NCI-H2029 (cell line): ENCODE measurements around the gene BCL7A.

Source experiments
- DNase-seq: peaks from one replicate; lab custom pipeline; 2025; lab: John Stamatoyannopoulos, UW

BCL7A gene

DNA sequence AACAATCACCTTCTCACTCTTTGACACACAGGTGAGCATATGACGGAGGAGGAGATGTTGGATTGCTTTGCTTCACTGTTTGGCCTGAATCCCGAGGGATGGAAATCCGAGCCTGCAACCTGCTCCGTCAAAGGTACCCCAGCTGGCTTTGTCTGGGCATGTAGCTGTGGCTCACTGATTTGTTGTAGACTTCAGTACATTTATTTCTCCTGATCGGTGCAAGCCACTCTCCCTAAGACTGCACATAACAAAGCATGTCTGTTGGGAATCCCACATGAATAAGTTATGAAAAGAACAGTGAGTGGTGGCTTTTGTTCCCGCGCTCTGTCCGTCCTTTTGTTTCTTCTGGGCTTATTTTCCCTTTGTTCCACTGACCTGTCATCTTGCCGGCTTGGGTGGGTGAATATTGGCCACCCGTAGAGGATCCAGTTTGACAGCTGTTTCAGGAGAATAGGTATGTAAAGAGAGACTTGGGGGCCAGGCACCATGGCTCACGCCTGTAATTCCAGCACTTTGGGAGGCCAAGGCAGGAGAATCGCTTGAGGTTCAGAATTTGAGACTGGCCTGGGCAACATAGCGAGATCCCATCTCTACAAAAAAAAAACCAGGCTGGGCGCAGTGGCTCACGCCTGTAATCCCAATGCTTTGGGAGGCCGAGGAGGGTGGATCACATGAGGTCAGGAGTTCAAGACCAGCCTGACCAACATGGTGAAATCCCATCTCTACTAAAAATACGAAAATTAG lies 20.0 kb upstream of the BCL7A start:
- no peak for DNase-seq

DNA sequence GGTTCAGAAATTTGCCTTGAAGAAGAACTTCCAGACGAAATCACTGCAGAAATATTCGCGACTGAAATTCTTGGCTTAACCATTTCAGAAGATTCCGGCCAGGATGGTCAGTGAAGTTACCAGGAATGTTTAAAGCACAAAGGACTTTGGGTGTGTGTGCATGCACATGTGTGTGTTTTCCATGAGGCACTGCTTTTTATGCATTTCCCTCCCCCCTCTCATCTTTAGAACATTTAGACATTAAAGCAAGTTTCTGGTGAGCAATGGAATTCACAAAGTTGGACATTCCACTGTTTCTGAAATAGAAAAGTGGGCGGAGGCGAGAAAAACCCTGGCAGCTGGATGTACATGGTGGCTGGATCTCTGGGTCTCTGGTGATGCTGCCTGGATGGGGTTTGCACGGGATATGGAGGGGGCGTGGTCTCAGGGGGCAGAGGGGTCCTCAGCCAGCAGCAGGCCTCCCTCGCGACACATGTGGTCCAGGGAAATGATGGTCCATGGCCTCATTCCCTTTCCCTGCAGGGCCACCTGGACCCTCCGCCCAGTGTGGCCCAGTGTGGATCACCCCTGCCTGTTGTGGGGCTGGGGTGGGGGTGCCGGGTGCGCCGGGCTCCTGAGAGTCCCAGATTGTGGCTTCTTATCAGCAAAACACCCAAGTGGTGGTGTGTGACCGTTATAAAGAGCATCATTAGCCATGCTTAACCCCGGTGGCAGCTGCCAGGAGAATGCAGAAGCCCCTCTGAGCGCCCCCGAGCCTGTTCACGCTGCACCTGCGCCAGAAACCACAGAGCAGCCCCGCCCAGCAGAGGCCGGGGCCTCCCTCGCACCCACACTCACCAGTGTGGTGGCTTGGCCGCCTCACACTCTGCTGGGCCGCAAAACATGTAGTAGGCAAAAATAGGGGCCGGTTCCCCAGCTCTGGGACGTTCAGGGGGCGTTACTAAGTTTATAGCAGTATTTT lies 17.8 kb upstream of the BCL7A start:
- DNase-seq, result no peak

DNA sequence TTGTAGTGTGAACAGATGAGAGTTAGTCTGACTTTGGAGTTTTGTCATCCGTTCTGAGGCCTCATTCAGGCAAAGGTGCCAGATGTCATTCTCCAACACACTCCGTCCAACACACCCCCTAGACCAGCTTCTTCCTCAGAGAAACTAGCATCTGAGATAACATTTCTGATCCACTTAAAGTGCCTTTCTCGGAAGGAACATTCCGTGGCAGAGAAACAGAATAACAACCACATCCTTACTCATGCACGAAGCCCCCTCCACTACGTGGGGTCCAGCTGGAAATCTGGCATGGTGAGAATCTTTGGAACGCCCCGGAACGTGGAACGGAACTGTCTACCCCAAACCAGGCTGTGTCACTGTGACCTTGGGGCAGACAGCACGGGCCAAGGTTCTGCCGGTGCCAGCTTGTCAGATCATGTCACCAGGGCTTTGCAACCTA lies 17.0 kb upstream of the BCL7A start:
- DNase-seq, result no peak

DNA sequence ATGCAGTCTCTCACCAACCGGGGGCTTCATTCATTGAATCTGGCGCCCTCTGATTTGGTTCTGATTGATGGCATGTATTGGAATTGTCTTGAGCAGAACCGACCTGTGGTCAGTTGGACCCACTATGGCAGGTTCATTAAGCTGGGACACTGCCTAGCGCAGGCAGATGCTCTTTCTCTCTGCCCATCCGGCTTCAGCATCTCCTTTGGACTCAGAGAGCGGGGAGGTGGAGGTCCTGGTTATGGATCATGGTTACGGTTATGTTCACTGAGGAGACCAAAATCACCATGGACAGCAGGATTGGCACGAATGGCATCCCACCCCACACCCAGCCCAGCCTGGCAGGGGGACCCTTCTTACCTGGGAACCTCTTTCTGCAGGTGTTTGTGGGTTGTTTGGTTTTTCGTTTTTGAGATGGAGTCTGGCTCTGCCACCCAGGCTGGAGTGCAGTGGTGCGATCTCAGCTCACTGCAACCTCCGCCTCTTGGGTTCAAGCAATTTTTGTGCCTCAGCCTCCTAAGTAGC lies 16.4 kb upstream of the BCL7A start:
- no peak for DNase-seq

DNA sequence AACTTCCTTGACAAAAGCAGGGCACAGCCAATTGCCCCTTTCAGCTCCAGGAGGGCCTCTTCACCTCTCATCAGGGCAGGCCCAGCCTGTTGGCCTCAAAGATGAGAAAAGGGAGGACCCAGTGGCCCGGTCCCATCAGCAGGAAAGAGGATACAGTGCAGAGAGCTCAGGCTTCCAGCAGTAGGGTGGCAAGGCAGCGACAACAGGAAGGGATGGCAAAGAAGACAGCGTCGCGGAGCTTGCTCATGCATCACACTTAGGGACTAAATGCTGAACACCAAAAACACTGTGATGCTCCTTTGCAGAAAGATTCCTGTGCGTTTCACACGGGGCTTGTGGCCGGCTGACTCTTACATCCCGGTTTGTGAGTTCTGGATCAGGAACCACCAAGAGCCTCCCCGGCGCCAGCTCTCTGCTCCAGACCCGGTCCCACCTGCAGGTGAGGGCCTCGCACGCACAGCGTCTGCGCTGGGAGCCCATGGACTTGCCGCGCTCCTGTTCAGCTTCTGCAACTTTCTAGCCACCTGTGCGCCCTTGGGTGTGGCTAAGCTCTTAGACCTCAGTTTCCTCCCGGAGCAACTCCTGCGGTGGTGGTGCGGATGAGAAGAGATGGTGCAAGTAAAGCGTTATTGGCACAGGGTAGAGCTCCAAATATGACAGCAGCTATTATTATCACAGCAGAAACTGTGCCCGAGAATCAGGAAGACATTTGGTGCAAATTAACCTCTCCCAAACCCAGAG lies 15.3 kb upstream of the BCL7A start:
- DNase-seq, result no peak

DNA sequence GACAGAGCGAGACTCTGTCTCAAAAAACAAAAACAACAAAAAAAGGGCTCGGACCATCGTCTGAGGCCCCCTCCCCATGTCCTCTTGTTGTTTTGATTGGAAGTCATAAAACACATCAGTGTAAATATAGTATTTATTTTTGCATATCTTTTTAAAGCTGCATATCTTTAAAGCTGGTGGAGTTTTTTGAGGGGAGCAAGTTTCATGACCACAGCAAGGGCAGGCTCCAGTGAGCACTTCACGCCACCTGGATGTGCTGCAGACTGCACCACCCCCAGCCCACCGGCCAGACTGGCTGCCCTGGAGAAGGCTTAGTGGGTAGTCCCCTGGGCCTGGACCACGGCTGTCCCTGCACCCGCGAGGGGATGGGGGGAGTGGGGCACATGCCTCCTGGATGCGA lies 11.9 kb upstream of the BCL7A start:
- no peak for DNase-seq

DNA sequence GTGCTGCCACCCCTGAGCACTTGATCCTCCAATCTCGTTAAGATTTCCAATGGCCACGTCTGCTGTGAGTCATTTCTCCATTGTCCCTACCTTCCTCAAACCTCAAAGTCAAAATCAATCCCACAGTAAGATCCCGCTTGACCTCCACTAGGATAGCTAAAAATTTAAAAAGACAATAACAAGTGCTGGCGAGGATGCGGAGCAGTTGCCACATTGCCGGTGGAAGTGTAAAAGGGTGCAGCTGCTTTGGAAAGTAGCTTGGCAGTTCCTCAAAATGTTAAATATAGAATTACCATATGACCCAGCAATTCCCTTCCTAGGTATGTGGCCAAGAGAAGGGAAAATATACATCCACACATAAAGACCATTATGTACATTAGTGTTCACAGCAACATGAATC lies 9.5 kb upstream of the BCL7A start:
- DNase-seq, result no peak

DNA sequence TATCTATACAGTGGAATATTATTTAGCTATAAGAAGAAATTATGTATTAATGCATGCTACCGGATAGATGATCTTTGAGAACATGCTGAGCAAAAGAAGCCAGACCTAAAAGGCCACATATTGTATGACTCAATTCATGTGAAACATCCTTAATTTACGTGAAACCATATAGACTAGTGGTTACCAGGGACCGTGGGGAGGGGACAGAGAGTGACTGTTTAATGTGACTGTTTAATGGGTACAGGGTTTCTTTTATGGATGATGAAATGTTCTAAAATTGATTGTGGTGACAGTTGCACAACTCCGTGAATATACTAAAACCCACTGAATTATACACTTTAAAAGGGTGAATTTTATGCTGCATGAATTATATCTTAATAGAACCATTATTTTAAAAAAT lies 8.5 kb upstream of the BCL7A start:
- DNase-seq, result no peak

DNA sequence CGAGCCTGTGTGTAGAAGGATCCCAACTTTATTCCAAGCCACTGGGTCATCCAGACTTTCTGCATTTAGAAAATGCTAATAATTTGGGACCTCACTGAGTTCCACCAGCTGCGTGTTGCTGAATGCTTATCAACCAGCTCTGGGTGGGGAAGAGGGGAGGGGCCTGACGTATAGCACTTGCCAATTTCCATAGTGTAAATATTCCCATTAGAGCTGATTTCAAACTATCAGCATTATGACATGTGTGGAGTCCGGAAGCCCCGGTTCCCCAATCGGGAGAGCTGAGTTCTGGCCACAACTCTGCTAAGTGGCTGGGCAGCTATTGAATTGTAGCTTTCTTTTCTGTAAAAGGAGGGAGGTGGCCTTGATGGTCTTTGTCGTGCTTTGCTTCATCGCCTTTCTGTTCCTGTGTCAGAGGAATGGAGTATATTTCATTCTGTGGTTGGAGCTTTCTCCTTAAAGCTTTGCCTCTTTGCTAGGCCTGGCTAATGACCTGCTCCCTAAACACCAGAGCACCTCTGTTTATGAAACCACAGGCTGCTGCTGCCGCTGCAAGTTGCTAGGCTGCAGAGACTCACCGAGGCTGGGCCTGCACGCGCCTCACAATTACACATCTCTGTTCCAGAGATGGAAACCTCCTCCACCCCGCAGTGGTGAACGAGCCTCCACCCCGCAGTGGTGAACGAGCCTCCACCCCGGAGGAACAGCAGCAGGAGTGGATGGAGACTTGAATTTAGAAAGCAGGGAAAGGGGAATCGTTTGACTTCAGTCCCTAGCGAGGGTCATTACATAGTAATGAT lies 7.7 kb upstream of the BCL7A start:
- DNase-seq, result no peak

DNA sequence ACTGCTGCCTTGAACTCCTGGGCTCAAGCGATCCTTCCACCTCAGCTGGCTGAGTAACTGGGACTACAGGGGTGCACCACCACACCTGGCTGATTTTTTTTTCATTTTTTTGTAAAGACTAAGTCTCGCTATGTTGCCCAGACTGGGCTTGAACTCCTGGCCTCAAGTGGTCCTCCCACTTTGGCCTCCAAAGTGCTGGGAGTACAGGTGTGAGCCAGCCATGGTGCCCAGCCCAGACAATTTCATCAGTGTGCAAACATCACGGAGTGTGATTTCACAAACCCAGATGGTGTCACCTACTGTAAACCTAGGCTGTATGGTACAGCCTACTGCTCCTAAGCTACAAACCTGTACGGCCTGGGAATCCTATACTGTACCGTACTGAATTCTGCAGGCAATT lies 6.9 kb upstream of the BCL7A start:
- no peak for DNase-seq

DNA sequence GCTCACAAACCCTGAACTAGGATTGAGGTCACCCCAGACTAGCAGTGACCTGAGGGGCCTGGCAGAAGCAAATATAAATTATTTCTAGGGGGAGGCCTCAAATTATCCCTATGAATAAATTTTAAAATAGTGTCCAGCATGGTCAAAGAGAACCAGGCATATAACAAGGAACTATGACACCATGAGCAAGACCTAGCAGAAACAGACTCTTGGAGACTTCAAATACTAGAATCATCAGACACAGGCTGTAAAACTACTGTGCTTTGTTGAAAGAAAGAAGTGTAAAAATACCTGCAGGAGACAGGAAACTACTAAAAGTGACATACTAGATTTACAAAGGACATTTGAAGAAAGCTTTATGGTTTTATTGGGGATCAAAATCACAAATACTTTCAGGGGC lies 3.2 kb upstream of the BCL7A start:
- no peak for DNase-seq

DNA sequence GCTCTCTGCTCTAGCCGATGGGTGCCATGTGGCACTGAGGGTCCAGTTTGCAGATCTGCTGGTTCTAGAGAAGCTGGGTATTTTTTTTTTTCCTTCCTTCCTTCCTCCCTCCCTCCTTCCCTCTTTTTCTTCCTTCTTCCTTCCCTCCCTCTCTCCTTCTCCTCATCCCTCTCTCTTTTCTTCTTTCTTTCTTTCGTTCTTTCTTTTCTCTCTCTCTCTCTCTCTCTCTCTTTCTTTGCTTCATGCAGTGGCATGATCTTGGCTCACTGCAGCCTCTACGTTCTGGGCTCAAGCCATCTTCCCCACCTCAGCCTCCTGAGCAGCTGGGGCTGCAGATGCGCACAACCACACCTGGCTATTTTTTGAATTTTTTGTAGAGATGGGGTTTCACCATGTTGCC lies 2.7 kb upstream of the BCL7A start:
- no peak for DNase-seq

DNA sequence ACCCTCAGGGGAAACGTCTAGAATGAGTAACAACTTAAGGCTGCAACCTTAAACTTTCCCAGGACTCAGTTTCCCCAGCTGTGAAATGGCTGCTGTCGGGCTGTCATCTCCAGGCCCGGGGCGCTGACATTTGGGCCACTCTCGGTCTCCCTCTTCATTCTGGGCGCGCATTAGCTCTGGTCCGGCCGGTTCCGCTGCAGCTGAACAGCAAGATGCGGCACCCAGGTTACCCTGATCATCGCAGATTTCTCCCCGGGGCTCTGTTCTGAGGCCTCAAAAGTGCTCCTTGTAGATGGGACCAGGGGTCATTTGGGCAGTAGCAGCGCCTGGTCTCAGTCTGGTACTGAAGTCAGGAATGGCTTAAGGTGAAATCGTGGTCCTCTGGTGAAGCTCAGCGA lies 890 bp upstream of the BCL7A start:
- no peak for DNase-seq

DNA sequence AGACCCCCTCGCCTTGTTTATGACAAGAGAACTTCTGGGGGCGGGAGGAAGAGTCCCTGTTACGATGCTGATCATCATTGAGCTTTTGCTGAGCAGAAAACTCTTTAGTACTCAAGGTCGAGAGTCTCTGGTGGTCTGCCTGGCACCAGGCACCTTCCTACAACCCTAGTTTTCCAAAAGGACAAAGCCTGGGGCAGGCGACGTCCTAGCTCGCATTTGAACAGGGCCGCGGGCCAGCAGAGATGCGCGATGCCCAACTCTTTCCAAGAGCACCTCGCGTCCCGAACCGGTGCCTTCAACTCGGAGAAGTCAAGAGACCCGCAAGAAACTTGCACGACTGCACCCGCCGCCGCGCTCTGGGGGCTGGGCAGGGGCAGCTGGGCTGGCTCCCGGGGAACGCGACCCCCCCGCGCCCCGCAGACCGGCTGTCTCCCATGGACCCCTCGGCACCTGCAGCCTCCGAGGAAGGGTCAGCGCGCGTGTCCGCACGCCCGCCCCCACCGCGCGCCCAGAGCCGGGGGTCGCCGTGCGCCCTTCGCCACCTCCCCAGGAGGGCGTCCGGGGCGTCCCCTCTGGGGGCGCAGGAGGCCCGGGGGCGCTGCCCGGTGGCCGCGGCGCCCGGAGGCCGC lies 377 bp upstream of the BCL7A start:
- no peak for DNase-seq

DNA sequence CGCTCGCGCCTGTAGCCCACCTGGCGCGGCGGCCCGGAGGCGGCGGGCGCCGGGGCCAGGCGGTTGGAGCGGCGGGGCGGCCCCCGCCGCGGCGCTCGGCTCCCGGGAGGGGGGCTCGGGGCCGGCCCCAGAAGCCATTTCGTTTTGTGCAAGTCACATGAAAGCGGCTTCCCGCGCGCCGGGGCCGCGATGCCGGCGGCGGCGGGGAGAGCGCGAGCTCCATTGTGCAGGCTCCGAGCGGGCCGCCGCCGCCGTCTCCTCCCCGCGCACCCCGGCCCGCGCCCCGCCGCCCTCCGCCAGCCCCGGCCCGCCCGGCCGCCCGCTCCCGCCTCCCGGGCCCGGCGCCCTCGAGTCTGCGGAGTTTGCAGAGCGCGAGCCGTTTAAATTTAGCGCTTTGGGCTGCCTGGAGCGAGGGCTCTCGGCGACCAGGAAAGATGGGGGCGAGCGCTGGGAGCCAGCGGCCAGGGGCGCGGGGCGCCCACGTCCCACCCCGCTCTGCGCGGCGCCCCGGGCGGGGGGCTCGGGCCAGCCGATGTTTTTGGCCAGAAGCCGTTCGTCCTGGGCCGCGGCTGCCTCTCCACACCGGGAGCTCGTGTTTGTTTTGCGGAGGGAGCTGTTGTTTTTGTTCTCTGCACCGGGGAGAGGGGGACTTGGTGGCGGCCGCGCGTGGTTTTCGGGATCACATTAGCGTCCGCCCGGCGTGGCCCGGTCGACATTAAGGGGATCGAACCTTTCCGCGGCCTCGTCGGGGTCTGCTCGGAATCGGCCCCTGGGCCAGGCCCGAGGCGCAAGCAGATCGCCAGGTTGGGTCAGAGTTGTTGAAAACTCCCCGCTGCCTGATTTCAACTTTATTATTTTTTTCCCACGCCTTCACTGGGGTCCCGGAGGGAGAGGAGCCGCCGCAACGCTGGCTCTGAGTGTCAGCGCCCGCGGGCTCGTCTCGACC lies 982 bp downstream of the BCL7A start:
- DNase-seq, result no peak

DNA sequence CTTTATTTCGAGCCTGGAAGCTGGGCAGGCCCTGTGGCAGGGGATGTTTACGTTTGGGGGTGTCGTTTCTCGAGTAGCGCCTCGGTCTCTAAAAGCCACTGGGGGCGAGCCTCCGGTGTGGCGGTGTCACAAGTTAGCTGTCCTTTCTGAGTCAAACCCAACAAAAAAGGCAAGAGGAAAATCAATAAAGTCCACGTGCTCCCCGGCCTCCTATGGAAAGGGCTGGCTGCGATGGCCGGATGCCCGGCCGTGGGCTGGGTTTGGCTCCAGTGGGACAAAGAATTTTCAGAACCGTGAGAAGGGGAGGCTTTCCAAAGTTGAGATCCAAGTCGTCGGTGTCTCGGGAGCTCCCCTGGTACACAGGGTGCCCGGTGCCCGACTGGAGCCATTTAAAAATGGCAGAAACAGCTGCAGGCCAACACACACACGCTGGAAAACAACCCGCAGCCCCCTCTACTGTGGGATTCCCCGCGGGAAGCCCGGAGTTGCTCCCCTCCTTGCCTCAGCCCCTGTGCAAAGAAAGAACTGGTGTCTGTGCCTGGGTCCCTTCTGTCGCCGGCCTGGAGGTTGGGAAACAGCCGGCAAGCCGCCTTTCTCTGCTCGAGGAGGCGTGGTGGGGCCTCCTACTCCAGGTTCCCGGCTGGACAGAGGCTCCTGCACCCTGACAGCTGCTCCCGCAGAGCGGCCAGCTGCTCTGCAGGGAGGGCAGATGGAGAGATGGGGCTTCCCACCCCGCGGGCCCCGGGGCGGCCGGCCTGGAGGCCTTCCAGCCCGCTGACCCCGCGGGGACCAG lies 1.9 kb downstream of the BCL7A start:
- DNase-seq, result peak; percentile 39

DNA sequence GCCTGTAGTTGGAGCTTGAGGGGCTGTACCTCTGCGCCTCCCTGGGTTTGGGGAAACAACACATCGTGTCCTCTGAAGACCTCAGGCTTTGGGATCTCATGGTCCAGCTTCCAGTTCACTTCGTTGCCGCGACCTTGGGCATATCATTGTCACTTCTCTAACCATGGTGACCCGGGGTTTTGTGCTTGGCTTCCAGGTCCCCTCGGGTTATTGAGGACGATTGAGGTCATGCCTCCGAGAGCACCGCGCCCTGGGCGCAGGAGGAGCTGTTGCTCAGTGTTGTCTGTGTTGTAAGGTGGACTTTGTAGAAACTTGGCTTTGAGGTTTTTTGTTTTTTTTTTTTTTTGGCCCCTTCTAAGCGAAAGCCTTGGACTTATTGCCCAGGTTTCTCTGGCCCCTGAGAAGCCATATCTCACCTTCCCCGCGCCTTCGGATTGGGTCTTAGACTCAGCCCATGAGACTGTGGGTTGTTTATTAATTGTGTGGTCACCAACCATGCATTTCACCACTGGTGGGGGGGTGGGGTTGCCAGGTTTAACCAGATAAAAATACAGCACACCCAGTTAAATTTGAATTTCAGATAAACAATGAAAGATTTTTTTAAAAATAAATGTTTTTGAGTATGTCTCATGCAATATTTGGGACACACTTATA lies 2.6 kb downstream of the BCL7A start:
- no peak for DNase-seq

DNA sequence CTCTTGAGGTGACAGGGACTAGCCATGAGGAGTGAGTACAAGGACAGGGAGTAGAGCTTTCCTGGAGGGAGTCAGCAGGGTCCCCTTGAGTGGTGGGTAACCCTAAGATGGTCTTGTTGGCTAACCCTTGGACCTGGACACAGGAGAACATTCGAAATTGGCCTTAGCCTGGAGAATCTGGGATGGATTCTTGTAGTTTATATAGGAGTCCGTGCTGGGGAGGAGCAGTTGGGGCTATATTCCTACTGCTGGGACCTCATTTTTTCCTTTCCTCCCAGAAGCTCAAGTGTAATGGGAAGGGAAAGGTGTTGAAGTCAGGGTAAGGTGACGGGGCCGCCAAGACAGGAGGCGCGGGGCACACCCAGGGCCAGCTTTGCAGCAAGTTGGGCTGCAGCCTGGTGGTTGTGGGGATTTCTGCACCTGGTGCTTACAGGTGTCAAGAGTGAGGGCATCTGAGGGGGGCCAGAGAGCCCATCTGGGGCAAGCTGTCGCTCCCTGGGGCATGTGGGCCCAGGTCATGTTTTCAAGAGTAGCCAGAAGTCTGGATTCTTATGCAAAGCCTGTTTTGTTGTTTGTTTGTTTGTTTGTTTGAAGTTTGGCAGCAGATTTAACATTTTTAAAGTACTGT lies 5.1 kb downstream of the BCL7A start:
- no peak for DNase-seq
